HG02840 (cell line): ENCODE results near the gene PHLDB2.

Experiments used
- ATAC-seq: cut with Tn5 transposase; IDR thresholded peaks from one replicate; pipeline ENCODE4 v1.9.1; 2021; ENCODE audit warnings: mild to moderate bottlenecking, moderate library complexity, moderate number of reproducible peaks; ENCODE audit not compliant: unreplicated experiment, low FRiP score

PHLDB2 gene

GRCh38 chr3:111981457-111981763, 122.3 kb downstream of the PHLDB2 start:
- no peak for ATAC-seq

DNA sequence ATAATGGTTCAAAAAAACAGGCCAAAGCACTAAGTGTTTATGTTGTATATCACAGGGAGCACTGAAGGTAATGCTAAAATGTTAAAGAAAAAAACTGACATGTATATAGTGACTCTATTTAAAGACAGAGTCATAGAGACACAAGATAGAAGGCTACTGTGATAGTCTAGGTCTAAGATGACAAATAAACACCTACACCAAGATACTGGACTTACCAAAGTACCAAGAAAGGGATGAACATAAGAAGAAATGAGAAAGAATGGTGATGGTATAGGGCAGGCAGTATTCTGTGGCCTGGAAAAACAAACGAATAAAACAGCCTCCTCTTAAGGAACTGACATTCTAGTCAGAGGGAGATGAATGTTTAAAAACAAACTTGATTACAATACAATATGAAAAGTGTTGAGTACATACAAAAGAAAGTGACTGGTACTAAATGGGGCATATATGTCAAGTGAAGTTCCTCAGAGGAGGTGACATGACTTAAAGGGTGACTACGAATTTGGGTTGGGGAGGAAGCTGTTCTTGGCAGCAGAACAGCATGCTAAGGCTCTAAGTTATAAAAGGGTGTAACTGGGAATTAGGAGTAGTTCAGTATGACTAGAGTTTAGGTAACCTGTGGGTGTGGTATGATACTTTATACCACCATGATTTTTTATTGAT, 125.7 kb downstream of the PHLDB2 start:
- no peak for ATAC-seq

- no peak for ATAC-seq
Measured at GRCh38 chr3:111986800-111987199, 127.7 kb downstream of the PHLDB2 start.

GRCh38 chr3:111989061-111989678, 130.1 kb downstream of the PHLDB2 start:
- ATAC-seq = peak; percentile 91

- ATAC-seq = no peak
Measured at GRCh38 chr3:111993038-111993437, 134.0 kb downstream of the PHLDB2 start.

GRCh38 chr3:111998636-111999483, 139.8 kb downstream of the PHLDB2 start, which contains the start of gene TAGLN3:
TSS of gene TAGLN3 (plus strand) at chr3:111998922. CDS start at chr3:111999423, 501 bp downstream.
- no peak for ATAC-seq

DNA sequence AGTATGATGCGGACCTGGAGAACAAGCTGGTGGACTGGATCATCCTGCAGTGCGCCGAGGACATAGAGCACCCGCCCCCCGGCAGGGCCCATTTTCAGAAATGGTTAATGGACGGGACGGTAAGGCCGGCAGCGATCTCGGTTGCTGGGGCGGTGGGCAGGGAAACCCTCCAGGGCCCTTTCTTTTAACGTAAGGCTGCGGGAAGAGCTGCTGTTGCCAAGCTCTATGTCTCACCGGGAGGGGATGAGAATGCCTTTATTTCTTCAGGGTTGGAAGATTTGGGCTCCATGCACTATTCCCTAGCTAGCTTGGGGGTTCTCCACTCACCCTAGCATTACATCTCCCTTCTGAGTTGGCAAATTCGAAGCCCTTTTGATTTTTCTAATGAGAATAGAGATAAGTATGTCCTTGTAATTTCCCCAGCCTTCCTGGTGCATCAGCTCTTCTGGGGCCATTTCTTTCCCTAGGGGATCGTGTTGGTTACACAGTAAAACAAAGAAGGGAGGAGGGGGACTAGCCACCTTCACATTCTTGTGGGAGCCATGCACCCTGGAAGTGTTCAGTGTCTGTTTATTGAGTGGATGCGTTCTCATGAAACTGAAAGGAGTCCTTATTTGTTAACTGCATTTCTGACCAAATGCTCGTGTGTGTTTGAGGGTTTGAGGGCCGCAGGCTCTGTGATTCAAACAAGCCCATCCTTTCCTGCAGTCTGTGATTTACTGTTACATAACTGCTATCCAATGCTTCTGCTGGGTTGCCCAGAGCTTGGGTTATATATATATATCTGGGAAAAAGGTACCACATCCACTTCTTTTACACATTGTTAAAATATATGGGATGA, 140.6 kb downstream of the PHLDB2 start:
- no peak for ATAC-seq

- ATAC-seq = no peak
Measured at GRCh38 chr3:112000367-112000771, 141.3 kb downstream of the PHLDB2 start.

- ATAC-seq = no peak
Measured at GRCh38 chr3:112000966-112001365, 141.9 kb downstream of the PHLDB2 start.

DNA sequence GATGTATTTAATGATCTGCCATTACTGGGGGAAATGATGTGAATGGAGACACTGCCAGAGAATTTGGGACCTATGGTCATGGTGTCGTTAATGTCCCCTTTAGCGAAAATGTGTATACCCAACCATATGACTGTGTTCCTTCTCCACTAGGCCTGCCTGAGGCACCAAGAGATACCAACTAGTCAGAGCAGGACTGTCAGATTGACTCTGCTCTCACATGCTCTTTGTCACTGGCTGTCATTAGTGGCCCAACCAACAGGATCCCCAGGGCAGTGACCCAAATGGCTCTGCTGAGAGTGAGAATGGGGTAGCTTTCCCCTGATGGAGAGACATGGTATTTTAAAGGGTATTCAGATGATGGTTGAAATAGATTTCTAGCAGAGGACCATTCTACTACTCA, 142.5 kb downstream of the PHLDB2 start:
- ATAC-seq = no peak

DNA sequence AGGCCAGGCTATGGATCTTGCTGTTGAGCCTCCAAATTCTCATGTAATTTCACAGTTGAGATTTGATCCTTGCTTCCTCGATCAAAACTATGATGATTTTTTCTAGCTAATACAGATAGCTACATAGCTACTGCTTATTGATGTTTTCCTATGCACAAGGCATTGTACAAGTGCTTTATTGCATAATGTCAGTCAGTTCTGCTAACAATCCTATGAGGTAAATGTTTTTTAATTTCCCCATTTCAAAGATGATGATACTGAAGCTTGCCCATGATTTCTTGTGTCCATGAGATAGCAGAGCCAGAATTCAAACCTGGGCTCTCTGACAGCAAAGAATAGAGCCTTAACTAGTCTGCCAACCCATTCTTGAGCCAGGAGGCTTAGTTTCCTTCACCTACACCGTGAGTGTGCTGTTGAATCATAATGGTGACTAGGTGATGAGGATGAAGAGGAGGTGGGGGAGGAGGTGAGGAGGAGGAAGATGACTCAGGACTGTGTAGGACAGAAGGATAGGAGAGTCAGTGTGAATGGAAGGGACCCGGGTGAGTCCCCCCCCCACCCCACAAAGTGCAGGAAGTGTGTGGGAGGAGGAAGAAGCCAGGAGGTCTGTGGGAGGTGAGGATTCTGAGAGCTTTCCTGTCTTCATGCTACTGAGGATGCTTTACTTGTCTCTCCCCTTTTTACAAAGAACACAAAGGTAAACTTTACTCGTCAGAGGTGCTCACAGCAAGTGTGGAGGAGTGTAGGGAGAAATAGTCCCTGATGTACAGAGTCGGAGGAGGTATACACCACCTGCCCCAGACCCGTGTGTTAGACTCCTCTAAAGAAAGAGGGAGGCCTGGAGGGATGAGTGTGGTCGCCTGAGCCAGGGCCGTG, 143.3 kb downstream of the PHLDB2 start:
- ATAC-seq = no peak

DNA sequence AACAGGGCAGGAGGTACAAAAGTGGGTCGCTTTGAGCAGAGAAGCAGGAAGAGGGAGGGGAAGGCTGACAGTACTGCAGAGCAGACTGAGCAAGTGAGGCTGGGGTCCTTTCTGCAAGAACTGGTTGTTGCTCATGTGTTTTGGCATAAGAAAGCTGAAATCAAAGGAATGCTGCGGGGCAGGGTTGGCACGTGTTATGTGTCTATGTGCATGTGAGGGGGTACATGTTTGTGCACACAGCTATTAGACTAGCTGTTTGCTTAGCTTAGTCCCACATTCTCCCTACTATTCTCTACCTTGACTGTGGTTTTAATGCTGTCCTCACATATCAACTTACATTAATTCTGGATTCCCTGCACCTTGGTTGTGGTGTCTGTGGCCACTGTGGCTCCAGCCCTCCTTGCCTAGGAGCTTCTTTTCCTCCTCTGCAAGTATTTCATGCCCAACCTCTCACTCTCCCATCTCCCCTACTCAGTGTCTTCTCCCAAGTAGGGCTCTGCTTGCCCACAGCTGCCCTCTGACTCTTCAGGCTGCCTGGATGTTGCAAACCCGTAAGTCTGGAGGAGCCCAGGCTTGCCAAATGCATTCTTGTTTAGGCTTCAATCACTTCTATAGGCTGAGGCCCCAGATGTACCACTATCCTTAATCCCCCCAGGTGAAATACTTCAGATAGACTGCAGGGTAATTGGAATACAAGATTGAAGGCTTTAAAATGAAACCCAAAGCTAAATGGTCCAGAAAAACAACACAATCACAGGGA, 144.4 kb downstream of the PHLDB2 start:
- no peak for ATAC-seq

GRCh38 chr3:112004187-112004586, 145.1 kb downstream of the PHLDB2 start:
- no peak for ATAC-seq

GRCh38 chr3:112004669-112005068, 145.6 kb downstream of the PHLDB2 start:
- ATAC-seq = no peak

DNA sequence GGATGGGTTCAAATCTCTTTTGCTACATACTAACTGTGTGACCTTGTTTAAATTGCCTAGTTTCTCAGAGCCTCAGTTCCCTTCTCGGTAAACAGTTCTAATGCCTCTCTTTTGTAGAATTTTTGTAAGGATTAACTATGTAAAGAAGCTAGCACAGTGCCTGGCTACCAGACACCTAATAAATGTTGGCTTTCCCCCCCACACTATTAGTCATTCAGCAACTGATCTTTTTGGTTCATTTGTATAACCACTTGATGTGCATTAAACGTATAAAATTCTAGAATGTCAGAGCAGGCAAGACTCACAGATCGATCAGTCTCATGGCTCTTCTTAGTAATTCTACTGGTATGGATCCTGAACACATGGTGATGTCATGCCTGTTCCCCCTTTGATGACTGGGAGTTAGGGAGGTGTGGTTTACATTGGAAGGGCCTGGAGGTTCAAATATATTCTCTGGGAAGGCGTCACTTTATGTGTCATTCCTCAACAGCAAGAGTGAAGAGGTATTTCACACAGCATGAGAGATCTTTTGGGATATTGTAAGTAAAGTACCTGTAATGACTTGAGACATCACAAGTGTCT, 146.1 kb downstream of the PHLDB2 start:
- no peak for ATAC-seq

DNA sequence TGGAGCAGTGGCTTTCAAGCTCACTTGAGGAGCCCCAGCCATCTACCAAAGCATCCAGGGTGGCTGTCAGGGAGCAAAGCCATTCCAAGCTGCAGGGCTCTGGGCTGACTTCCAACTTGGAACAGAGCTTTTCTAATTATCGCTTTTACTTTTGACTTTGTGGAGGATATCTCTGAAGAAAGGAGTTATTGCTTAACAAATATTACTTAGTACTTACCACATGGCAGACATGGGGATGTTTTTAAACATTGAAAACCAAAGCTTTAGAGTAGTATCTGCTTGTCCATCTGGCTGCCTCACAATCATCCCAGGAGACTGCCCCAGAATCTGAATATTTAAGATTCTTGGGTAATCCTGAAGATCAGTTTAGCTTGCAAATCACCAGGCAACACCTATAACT, 148.6 kb downstream of the PHLDB2 start:
- no peak for ATAC-seq

GRCh38 chr3:112009670-112010069, 150.6 kb downstream of the PHLDB2 start:
- no peak for ATAC-seq

GRCh38 chr3:112010636-112011035, 151.6 kb downstream of the PHLDB2 start:
- ATAC-seq = no peak
